HG03432 (cell line): ENCODE data around the gene PTPRN2.
"Not testable (repeated sequence)": the region's sequence is repeated elsewhere in the genome, so short reads cannot be mapped to it uniquely, and the experiment has no call there.

Source experiments
- ATAC-seq: cut with Tn5 transposase; IDR thresholded peaks from one replicate; pipeline ENCODE4 v1.9.1; 2021; ENCODE audit warnings: mild to moderate bottlenecking, moderate library complexity; ENCODE audit not compliant: unreplicated experiment

PTPRN2 gene

DNA sequence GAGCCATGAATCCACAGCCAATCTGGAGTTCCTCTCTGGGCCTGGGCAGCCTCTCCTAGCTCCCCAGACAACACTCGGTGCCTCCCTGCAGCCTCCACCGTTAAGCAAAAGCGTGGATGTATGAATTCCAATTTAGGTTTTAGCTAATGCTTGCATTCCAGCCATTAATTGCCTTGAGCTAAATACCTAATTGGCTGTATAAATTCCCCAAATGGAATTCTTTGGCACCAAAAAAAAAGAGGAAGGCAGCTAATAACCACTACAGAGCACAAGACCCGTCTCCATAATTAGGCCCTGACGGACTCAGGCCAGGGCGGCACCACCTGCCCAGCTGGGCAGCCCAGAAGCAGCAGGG, 140.5 kb downstream of the PTPRN2 start:
- no peak for ATAC-seq

DNA sequence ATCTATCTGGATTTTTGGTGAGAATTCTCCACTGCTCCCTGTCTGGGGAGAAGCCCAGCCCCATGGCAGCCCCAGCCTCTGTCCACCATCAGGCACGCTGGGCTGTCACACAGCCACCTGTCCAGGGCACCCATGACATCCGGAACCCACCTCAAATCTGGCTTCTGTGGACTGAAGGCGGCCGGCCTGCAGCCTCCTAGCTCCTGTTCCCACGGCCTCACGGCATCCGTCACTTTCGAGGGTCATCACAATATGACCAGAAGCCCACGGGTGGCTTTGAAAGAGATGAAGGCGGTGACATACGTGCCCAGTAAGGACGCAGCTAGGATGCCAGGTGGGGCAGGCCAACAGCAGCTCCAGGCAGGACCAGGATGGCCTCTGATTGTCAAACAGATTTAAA, 140.9 kb downstream of the PTPRN2 start:
- ATAC-seq: no peak

- ATAC-seq: no peak
Measured at GRCh38 chr7:158446281-158446680, 141.3 kb downstream of the PTPRN2 start.

- no peak for ATAC-seq
Measured at GRCh38 chr7:158445421-158446175, 142.0 kb downstream of the PTPRN2 start.

GRCh38 chr7:158444501-158445420, 142.9 kb downstream of the PTPRN2 start:
- no peak for ATAC-seq

DNA sequence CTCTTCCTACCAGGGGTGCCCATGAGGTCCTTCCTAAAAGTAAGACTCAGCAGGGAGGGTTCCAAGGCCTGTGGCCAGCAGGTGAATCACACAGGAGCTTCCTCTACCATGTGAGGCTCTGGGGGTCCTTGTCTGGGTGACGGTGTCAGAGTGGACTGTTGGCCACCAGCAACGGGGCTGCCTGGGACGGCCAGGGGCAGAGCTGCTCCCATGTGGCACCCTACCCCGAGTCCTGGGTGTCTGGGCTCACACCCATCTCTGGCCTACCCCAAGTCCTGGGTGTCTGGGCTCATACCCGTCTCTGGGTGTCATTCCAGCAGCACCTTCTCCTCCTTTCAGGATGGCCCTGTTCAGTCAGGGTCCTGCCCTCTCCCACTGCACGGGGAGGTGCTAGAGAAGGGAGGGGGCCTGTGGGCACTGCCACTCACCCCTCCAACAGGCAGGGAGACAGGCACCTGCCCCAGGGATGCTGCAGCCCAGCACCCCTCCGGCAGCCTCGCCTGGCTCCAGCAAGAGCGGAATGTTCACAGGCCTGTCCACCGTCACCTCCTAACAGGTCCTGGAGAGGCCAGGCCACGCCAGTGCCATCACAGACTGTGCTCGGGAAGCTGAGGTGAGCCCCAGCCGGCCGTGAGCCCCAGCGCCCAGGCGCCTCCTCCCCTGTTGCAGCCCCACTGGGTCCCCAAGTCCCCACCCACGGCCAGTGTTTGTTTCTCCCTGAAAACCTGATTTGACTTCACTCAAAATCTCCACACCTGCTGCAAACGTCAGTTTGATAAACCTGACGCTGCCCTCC, 143.7 kb downstream of the PTPRN2 start:
- no peak for ATAC-seq

- no peak for ATAC-seq
Measured at GRCh38 chr7:158443014-158443687, 144.5 kb downstream of the PTPRN2 start.

GRCh38 chr7:158442260-158442659, 145.4 kb downstream of the PTPRN2 start:
- no peak for ATAC-seq

DNA sequence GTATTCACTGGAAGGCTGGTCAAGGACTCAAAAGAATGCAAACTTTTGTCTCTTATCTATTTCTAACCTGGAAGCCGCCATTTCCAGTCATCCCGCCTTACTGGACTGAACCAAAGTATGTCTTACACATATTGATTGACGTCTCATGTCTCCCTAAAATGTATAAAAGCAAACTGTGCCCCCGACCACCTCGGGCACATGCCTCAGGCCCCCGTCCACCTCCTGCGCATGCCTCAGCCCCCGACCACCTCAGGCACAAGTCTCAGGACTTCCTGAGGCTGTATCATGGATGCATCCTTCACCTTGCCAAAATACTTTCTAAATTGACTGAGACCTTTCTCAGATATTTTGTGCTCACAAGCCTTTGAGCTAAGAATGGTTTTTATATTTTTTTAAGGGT, 148.6 kb downstream of the PTPRN2 start:
- no peak for ATAC-seq

DNA sequence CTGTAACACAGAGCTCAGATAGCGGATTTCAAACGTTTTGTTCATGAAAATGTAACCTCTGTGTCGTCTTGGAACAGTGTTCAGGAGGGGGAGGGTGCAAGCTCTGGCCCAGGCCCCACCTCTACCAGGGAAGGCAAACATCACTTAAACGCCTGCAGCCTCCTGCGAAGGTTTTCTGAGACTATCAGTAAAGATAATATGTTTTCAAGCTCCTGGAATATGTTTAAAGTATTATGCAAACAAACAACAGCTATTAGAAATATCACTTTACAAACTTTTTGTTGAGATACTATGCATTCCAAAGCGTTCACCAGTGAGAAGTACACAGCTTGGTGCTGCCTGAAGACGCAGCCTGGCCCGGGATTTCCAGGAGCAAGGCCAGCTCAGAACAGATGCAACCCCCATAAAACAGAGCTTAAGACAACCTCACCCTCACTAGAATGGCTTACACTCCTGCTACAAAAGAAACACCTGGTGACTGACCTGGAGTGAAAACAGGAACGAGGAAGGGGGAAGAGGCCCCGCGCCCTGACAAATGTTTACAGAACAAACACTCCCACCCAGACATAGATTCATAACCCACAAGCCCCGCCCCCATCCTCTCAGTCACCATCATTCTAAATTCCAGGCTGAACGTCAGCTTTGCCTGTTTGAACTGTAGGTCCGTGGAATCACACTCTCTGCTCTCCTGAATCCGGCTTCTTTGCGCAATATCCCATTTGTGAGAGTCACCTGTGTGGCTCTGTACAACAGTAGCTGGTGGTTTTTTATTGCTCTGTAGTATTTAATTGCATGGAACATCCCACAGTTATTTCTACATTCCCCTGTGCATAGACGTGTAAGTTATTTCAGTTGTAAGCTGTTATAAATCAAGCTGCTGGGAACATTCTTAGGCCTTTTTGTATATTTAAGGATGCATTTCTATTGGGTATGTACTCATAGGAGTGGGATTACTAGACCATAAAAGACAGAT, 155.0 kb downstream of the PTPRN2 start:
- ATAC-seq: peak; percentile 21

- ATAC-seq: peak; percentile 44
Measured at GRCh38 chr7:158431941-158432347, 155.7 kb downstream of the PTPRN2 start.

DNA sequence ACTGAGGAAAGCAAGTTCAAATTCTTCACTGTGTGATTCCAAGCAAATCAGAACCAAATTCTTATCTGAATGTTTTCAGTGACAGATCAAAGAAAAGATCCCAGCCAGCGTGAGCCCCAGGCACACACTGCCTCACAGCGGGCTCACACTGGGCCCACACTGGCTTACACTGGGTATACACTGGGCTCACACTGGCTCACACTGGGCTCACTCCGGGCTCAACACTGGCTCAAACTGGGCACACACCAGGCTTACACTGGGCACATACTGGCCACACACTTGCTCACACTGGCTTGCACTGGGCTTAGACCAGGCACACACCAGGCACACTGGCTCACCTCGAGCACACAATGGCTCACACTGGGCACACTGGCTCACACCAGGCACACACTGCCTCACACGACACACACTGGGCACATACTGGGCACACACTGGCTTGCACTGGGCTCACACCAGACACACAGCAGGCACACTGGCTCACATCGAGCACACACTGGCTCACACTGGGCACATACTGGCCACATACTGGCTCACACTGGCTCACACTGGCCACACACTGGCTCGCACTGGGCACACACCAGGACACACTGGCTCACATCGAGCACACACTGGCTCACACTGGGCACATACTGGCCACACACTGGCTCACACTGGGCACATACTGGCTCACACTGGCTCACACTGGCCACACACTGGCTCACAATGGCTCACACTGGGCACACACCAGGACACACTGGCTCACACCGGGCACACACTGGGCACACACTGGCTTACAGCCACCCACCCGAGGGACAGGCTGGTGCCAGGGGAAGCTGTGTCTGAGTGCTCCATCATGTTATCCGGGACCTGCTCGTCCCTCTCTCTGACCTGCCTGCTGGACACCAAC, 156.3 kb downstream of the PTPRN2 start:
- ATAC-seq: no peak

DNA sequence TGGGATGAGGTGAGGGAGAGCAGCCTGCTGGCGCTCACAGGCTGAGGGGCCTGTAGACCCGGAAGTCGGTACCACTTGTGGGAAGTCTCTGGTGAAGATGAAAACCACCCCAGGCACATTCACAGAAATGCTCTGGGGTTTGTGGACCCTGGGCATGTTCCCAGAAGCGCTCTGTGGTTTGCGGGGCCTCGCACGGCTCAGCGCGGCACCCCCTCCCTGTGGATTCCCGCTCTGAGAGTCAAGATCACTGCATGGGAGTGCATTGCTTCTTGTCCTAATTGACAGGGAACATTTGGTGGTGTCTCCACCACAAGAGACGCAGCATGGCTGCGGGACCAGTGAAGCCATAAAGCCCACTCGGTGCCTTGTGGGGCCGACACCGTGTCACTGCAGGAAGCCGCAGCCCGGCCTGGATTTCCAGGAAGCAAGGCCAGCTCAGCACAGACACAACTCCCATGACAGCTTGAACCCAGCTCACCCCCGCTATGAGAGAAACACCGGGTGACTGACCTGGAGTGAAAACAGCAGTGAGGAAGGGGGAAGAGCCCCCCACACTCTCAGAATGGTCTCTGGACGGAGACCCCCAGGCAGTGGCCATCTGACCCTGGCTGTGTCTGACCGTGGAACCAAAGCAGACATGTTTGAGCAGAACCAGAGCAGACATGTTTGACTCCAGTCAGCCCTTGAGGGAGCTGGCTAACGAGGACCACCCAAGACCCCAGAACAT, 157.2 kb downstream of the PTPRN2 start:
- ATAC-seq: no peak

- no peak for ATAC-seq
Measured at GRCh38 chr7:158428837-158429753, 158.5 kb downstream of the PTPRN2 start.

- no peak for ATAC-seq
Measured at GRCh38 chr7:158428131-158428836, 159.3 kb downstream of the PTPRN2 start.

DNA sequence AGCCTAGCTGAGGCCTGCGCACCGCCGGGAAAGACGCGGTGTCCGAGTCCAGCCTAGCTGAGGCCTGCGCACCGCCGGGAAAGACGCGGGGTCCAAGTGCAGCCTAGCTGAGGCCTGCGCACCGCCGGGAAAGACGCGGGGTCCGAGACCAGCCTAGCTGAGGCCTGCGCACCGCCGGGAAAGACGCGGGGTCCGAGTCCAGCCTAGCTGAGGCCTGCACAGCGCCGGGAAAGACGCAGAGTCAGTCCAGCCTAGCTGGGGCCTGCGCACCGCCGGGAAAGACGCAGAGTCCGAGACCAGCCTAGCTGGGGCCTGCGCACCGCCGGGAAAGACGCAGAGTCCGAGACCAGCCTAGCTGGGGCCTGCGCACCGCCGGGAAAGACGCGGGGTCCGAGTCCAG, 161.9 kb downstream of the PTPRN2 start:
- not testable (repeated sequence) for ATAC-seq
